ENCODE results near the gene PPIG. TPM values are rescaled to one million over a fixed set of nuclear protein-coding genes. Genes with fewer than 3 reads are reported as not detected.

PPIG gene
- total and polyA plus RNA-seq, 2 of the 4 experiments (the other 2 are of a cell fraction), result 10.4 to 16.7 TPM

DNA sequence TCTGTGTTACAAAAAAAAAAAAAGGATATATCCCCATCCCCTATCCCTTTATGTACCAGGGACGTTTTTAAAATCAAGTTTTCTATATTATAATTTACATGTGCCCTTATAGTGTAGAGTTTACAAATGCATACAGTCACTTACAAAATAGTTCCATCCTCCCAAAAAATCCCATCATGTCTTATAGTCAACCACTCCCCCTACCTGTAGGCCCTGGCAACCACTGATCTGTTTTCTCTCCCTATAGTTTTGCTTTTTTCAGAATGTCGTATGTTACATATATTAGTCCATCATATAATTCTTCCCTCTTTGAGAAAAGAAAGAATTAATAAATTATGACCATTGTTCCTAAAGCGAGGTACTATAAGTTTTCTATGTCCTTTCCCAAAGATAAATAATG, 92.2 kb downstream of the PPIG start:
- Histone ChIP-seq H3K27ac (ENCODE audit: insufficient read depth, low read length) (no peak overlapping the region), H3K79me1 (ENCODE audit: low read depth in 1 of 2, low read length in 2 of 2) (no peaks in the 10 kb centered on the region), H3K9ac (ENCODE audit: low read depth, low read length) (no peak overlapping the region), H4K20me1 (ENCODE audit: insufficient read depth, low read length) (no peaks in the 10 kb centered on the region), H3K9me3 (ENCODE audit: control insufficient read depth, insufficient read depth, low read length) (no peaks in the 10 kb centered on the region), H3K4ac (ENCODE audit: low read depth, low read length) (no peak overlapping the region), H3K56ac (ENCODE audit: extremely low read depth, insufficient read depth, low read length) (no peak overlapping the region), H3K4me3 (ENCODE audit: insufficient read depth, low read depth, low read length) (no peak overlapping the region), H2AK9ac (replicated peaks; ENCODE audit: low read depth, low read length, poor library complexity) (no peak overlapping the region), H3K23ac (ENCODE audit: low read depth, low read length) (no peak overlapping the region), H3K4me2 (ENCODE audit: low read depth, low read length) (no peak overlapping the region), H3K9me1 (ENCODE audit: insufficient read depth, low read length) (no peaks in the 10 kb centered on the region), H3K4me1 (ENCODE audit: control insufficient read depth, insufficient read depth, low read length) (no peaks in the 10 kb centered on the region), H2BK15ac (ENCODE audit: low read depth, low read length) (no peak overlapping the region), H3K18ac (ENCODE audit: low read depth, low read length) (no peak overlapping the region), H4K91ac (ENCODE audit: insufficient read depth, low read depth, low read length) (no peak overlapping the region), H3K36me3 (ENCODE audit: control insufficient read depth, insufficient read depth, low read length) (no peaks in the 10 kb centered on the region), H2AFZ (replicated peaks; ENCODE audit: low read length, poor library complexity) (no peak overlapping the region), H2BK120ac (ENCODE audit: low read depth, low read length) (no peak overlapping the region), H2BK5ac (ENCODE audit: low read depth, low read length, poor library complexity, severe bottlenecking) (no peak overlapping the region), H4K8ac (ENCODE audit: low read depth in 2 of 2, low read length in 2 of 2) (no peak overlapping the region), H4K5ac (ENCODE audit: low read depth, low read length) (no peak overlapping the region), H3K14ac (replicated peaks; ENCODE audit: low read depth, low read length) (no peak overlapping the region), H3K27me3 (ENCODE audit: control insufficient read depth, insufficient read depth, low read length) (0 out of 2 replicates have a peak, but pooled peaks cover 1% of the 10 kb centered on the region), H2AK5ac (ENCODE audit: low read depth, low read length) (no peak overlapping the region), H2BK20ac (ENCODE audit: low read depth, low read length) (no peak overlapping the region)
- dilution Hi-C loops (cut with HindIII; ENCODE audit: low sequenced_read_pairs, unreplicated experiment) (no loop called here), intact Hi-C loops (cut with micrococcal nuclease) (no loop called here), in situ Hi-C loops (cut with MboI; ENCODE audit: low sequenced_read_pairs) (no loop called here)
- no peak for TF ChIP-seq RCOR1 (IDR thresholded peaks at IDR 0.05; ENCODE audit: insufficient replicate concordance, low read length)
- no peak for TF ChIP-seq BHLHE40 (IDR thresholded peaks at IDR 0.05; ENCODE audit: low read depth, low read length)
- TF ChIP-seq FOS (IDR thresholded peaks at IDR 0.05; ENCODE audit: low read depth, low read length), result no peak
- no peak for TF ChIP-seq MXI1 (IDR thresholded peaks at IDR 0.05; ENCODE audit: borderline replicate concordance, low read depth, low read length)
- no peak for TF ChIP-seq RAD21 (IDR thresholded peaks at IDR 0.05; ENCODE audit: low read length)
- TF ChIP-seq CEBPB (IDR thresholded peaks at IDR 0.05; ENCODE audit: low read depth, low read length), result no peak
- TF ChIP-seq, protein P1, sequence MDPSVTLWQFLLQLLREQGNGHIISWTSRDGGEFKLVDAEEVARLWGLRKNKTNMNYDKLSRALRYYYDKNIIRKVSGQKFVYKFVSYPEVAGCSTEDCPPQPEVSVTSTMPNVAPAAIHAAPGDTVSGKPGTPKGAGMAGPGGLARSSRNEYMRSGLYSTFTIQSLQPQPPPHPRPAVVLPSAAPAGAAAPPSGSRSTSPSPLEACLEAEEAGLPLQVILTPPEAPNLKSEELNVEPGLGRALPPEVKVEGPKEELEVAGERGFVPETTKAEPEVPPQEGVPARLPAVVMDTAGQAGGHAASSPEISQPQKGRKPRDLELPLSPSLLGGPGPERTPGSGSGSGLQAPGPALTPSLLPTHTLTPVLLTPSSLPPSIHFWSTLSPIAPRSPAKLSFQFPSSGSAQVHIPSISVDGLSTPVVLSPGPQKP (IDR thresholded peaks at IDR 0.05; ENCODE audit: borderline replicate concordance, low read depth, low read length), result no peak
- TF ChIP-seq SMC3 (IDR thresholded peaks at IDR 0.05; ENCODE audit: low read depth, low read length), result no peak
- TF ChIP-seq CHD1 (IDR thresholded peaks at IDR 0.05; ENCODE audit: low read depth, low read length), result no peak
- TF ChIP-seq MAFK (IDR thresholded peaks at IDR 0.05; ENCODE audit: low read depth, low read length), result no peak
- POLR2A ChIA-PET (ENCODE audit: unreplicated experiment), result no interaction called here
- no peak for ATAC-seq (ENCODE audit: low read depth)
- CTCF ChIA-PET, result no interaction called here
- BruUV-seq (replicated peaks), result no TSS peak
- no CpG with 5 or more reads among the region's 3 CpGs for WGBS, 2 experiments (ENCODE audit: extremely low coverage in 2 of 2, insufficient read length in 1 of 2)
- no peak for DNase-seq
